Thyroid gland (tissue), 4 donors: ENCODE results near the gene WWTR1. TPM values are rescaled to one million over a fixed set of nuclear protein-coding genes. Genes with fewer than 3 reads are reported as not detected.

Experiments used
- DNase-seq, 2 donors: peaks; one replicate each; pipeline ENCODE4 v3.0.0-alpha.2; 2019
- H3K27ac ChIP-seq, 3 donors: fragments of 200-600 bp; sonication (generic); 1 replicate in 2 of 3; 2 replicates in 1 of 3; pipeline ENCODE4 v1.5.1; 2016 to 2019; ENCODE audit warnings: mild to moderate bottlenecking in 1 of 3, moderate library complexity in 1 of 3
- H3K27me3 ChIP-seq: fragments of 200-600 bp; sonication (generic); one replicate; pipeline ENCODE4 v1.5.1; 2019
- H3K36me3 ChIP-seq, 2 donors: fragments of 200-600 bp; sonication (generic); one replicate each; pipeline ENCODE4 v1.5.1; 2016 to 2019
- H3K4me1 ChIP-seq, 2 donors: fragments of 200-600 bp; sonication (generic); one replicate each; pipeline ENCODE4 v1.5.1; 2017 to 2019
- H3K4me3 ChIP-seq, 3 donors: fragments of 200-600 bp; sonication (generic); replicated peaks in 1 of 3; 1 replicate in 2 of 3; 2 replicates in 1 of 3; pipeline ENCODE4 v1.5.1; 2016; ENCODE audit warnings: mild to moderate bottlenecking in 1 of 3
- H3K9me3 ChIP-seq: fragments of 200-600 bp; sonication (generic); one replicate; pipeline ENCODE4 v1.5.1; 2017
- POLR2A ChIP-seq, 2 donors: fragments of 450-650 bp; IDR thresholded peaks; one replicate each; pipeline ENCODE4 v1.6.1; 2017; ENCODE audit warnings: antibody characterized with exemption in 2 of 2, mild to moderate bottlenecking in 2 of 2, moderate library complexity in 1 of 2
- WGBS, 2 donors: methylation state at CpG; one replicate each; pipeline ENCODE4 v1.1.5; 2017; 5-methylcytosine and 5-hydroxymethylcytosine counted together
- intact Hi-C: fragments of 100-400 bp; cut with DNase I; formaldehyde crosslinking; loops from one replicate; pipeline ENCODE4 v1.15.1; 2023
- total RNA-seq, 4 donors: library from RNA; depleted of rRNA; stranded (reverse); fragments of >200 nt; gene quantifications; one replicate each; pipeline ENCODE4 v1.2.3, GENCODE V29; 2016
- TF ChIP-seq, protein P1 (sequence below), 6 experiments: fragments of 200-600 bp in 3 of 6; fragments of 450-650 bp in 3 of 6; sonication (generic) in 3 of 6; IDR thresholded peaks; one replicate each; pipeline ENCODE4 v1.5.1; 2016 to 2019; ENCODE audit warnings: antibody characterized with exemption in 6 of 6, mild to moderate bottlenecking in 2 of 6, inconsistent platforms in 1 of 6, moderate library complexity in 1 of 6

The WWTR1 gene
- total RNA-seq, 4 donors from 2014 or later, result 56.7 to 87.6 (median 78.5) TPM

- no peaks in the 10 kb centered on the region for H3K9me3 ChIP-seq
- TF ChIP-seq, protein P1, sequence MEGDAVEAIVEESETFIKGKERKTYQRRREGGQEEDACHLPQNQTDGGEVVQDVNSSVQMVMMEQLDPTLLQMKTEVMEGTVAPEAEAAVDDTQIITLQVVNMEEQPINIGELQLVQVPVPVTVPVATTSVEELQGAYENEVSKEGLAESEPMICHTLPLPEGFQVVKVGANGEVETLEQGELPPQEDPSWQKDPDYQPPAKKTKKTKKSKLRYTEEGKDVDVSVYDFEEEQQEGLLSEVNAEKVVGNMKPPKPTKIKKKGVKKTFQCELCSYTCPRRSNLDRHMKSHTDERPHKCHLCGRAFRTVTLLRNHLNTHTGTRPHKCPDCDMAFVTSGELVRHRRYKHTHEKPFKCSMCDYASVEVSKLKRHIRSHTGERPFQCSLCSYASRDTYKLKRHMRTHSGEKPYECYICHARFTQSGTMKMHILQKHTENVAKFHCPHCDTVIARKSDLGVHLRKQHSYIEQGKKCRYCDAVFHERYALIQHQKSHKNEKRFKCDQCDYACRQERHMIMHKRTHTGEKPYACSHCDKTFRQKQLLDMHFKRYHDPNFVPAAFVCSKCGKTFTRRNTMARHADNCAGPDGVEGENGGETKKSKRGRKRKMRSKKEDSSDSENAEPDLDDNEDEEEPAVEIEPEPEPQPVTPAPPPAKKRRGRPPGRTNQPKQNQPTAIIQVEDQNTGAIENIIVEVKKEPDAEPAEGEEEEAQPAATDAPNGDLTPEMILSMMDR (IDR thresholded peaks at IDR 0.05), result no peak
- no peak for TF ChIP-seq POLR2A (IDR thresholded peaks at IDR 0.05)
- WGBS, 2 donors, result 81 to 86% methylated on average over 2 of the region's 2 CpGs
- H3K27ac ChIP-seq, result no peak overlapping the region
- no peak for DNase-seq
- peaks cover 29 to 44% of the 10 kb centered on the region in 2 donors for H3K4me1 ChIP-seq
- H3K4me3 ChIP-seq, result no peak overlapping the region
- no peaks in the 10 kb centered on the region for H3K27me3 ChIP-seq
- intact Hi-C loops, result no loop called here
- H3K36me3 ChIP-seq, result no peaks in the 10 kb centered on the region
These were observed 105.1 kb downstream of the WWTR1 start for GRCh38 chr3:149552700-149553099.

DNA sequence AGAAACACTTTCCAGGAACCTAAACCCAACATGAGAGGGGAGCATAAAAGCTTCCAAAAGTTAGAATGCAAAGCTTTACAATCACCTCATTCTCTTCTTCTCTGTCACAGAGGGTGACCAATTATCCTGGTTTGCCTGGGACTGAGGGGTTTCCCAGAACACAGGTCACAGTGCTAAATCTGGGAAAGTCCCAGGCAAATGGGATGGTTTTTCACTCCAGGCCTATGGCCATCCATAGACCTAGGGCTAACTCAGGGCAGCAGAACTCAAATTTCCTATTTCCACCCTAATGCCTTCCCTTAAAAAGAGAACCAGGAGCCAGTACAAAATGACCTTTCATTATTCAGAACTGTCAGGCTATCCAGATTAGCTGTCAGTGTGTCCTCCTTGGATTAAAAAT is 106.3 kb downstream of the WWTR1 start:
- TF ChIP-seq, protein P1 (IDR thresholded peaks at IDR 0.05), result no peak
- TF ChIP-seq POLR2A (IDR thresholded peaks at IDR 0.05), result no peak
- H3K27ac ChIP-seq, result no peak overlapping the region
- H3K9me3 ChIP-seq, result no peaks in the 10 kb centered on the region
- no peak for DNase-seq
- H3K4me3 ChIP-seq, result no peak overlapping the region
- no peaks in the 10 kb centered on the region for H3K36me3 ChIP-seq
- H3K27me3 ChIP-seq, result no peaks in the 10 kb centered on the region
- peaks cover 29 to 44% of the 10 kb centered on the region in 2 donors for H3K4me1 ChIP-seq
- intact Hi-C loops, result no loop called here

DNA sequence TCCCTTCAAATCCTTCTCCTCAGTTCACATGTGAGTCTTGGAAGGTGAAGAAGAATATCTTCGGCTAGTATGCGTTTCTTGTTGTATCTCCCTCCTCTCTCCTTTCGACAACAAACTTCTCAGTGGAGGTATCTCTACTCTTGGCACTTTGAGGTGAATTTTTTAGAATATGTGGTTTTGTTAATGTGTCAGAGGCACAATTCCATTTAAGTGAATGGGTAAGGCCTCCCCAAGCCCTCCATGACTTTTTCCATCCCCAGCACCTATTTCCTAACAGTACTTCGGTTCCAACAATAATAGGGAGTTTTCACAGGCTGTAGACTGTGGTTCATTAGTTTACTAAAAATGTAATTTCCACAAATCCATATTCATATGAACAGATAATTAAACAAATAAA is 109.2 kb downstream of the WWTR1 start:
- WGBS, 2 donors, result 94 to 96% methylated on average over 4 of the region's 4 CpGs
- no peaks in the 10 kb centered on the region for H3K27me3 ChIP-seq
- peaks cover 10 to 19% of the 10 kb centered on the region in 2 donors for H3K4me1 ChIP-seq
- H3K9me3 ChIP-seq, result no peaks in the 10 kb centered on the region
- intact Hi-C loops, result loop anchor here (10.0 kb wide), 1 partner anchor 106 kb away; the partner anchor contains the start of gene WWTR1
- no peak overlapping the region for H3K4me3 ChIP-seq
- H3K36me3 ChIP-seq, result no peaks in the 10 kb centered on the region
- H3K27ac ChIP-seq, result peak overlapping the region in 2 of 3 donors; percentile 47 to 52
- TF ChIP-seq, protein P1 (IDR thresholded peaks at IDR 0.05), result no peak
- no peak for TF ChIP-seq POLR2A (IDR thresholded peaks at IDR 0.05)
- DNase-seq, result no peak

GRCh38 chr3:149547954-149548668 is 109.7 kb downstream of the WWTR1 start:
- intact Hi-C loops, result loop anchor here (10.0 kb wide), 1 partner anchor 107 kb away; the partner anchor contains the start of gene WWTR1
- Histone ChIP-seq H3K27me3 (no peaks in the 10 kb centered on the region), H3K4me1 (peaks cover 7 to 15% of the 10 kb centered on the region in 2 donors), H3K36me3 (no peaks in the 10 kb centered on the region), H3K9me3 (no peaks in the 10 kb centered on the region), H3K27ac (peak overlapping the region in 2 of 3 donors; percentile 47 to 52), H3K4me3 (no peak overlapping the region)
- WGBS, 2 donors, result 49 to 63% methylated on average over 13 of the region's 13 CpGs
- DNase-seq, result peak; percentile 17 to 37
- no peak for TF ChIP-seq POLR2A (IDR thresholded peaks at IDR 0.05)
- TF ChIP-seq, protein P1 (IDR thresholded peaks at IDR 0.05), result no peak

DNA sequence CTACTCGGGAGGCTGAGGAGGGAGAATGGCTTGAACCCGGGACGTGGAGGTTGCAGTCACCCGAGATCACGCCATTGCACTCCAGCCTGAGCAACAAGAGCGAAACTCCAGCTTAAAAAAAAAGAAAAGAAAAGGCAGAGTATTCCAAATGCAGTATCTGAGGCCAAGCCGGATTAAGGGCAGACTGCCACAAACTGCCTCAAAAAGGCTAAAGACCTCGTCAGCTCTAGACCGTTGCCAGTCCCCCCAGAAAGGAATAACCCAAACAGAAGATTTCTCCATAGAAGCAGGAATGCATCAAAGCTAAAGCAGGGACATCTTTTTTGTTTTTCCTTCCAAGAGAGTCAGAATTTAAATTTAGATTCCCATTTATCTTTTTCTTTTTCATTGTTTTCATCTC is 110.4 kb downstream of the WWTR1 start:
- Histone ChIP-seq H3K27ac (peak overlapping the region in 1 of 3 donors; percentile 47), H3K4me3 (no peak overlapping the region), H3K36me3 (no peaks in the 10 kb centered on the region), H3K27me3 (no peaks in the 10 kb centered on the region), H3K4me1 (peaks cover 7 to 12% of the 10 kb centered on the region in 2 donors), H3K9me3 (no peaks in the 10 kb centered on the region)
- TF ChIP-seq, protein P1 (IDR thresholded peaks at IDR 0.05), result no peak
- TF ChIP-seq POLR2A (IDR thresholded peaks at IDR 0.05), result no peak
- peak in 1 of 2 donors; percentile 36 for DNase-seq
- 67 to 79% methylated on average over 9 of the region's 9 CpGs for WGBS, 2 donors
- intact Hi-C loops, result loop anchor here (10.0 kb wide), 1 partner anchor 107 kb away; the partner anchor contains the start of gene WWTR1
